Activated naive CD4-positive, alpha-beta T cell treated with anti-CD3 and anti-CD28 coated beads for 36 hours (primary cell): ENCODE data around the gene TMEM19. TPM values are rescaled to one million over a fixed set of nuclear protein-coding genes. Genes with fewer than 3 reads are reported as not detected.
"Not testable (repeated sequence)": the region's sequence is repeated elsewhere in the genome, so short reads cannot be mapped to it uniquely, and the experiment has no call there.

Source experiments
- CTCF ChIA-PET: fragments of 350-600 bp; sonication (Branson Sonifier 250); formaldehyde crosslinking; loops from one replicate; lab custom pipeline; 2021; ENCODE audit warnings: antibody characterized with exemption; lab: Charles Lee
- DNase-seq: peaks from one replicate; pipeline ENCODE4 v3.0.0-alpha.2; 2020
- H3K27ac Mint-ChIP-seq: one replicate; pipeline ENCODE4 v1.8.0; 2021; ENCODE audit warnings: mild to moderate bottlenecking, mixed read lengths
- H3K27me3 Mint-ChIP-seq: one replicate; pipeline ENCODE4 v1.8.0; 2021; ENCODE audit warnings: low read depth, mixed read lengths
- H3K36me3 Mint-ChIP-seq: one replicate; pipeline ENCODE4 v1.8.0; 2021; ENCODE audit warnings: low read depth, mixed read lengths
- H3K4me1 Mint-ChIP-seq: one replicate; pipeline ENCODE4 v1.8.0; 2021; ENCODE audit warnings: low read depth, mixed read lengths
- H3K4me3 Mint-ChIP-seq: one replicate; pipeline ENCODE4 v1.8.0; 2021; ENCODE audit warnings: mild to moderate bottlenecking, moderate library complexity, mixed read lengths
- H3K9me3 Mint-ChIP-seq: one replicate; pipeline ENCODE4 v1.8.0; 2021; ENCODE audit warnings: mixed read lengths
- intact Hi-C: fragments of 100-400 bp; cut with micrococcal nuclease; formaldehyde crosslinking; loops from one replicate; pipeline ENCODE4 v1.15.1; 2023
- total RNA-seq, 2 experiments: library from RNA; stranded (reverse); gene quantifications; one replicate each; pipeline ENCODE4 v1.2.3, GENCODE V29; 2021

The TMEM19 gene
- total RNA-seq, 2 experiments from 2014 or later, result 10.9 to 11.1 TPM

DNA sequence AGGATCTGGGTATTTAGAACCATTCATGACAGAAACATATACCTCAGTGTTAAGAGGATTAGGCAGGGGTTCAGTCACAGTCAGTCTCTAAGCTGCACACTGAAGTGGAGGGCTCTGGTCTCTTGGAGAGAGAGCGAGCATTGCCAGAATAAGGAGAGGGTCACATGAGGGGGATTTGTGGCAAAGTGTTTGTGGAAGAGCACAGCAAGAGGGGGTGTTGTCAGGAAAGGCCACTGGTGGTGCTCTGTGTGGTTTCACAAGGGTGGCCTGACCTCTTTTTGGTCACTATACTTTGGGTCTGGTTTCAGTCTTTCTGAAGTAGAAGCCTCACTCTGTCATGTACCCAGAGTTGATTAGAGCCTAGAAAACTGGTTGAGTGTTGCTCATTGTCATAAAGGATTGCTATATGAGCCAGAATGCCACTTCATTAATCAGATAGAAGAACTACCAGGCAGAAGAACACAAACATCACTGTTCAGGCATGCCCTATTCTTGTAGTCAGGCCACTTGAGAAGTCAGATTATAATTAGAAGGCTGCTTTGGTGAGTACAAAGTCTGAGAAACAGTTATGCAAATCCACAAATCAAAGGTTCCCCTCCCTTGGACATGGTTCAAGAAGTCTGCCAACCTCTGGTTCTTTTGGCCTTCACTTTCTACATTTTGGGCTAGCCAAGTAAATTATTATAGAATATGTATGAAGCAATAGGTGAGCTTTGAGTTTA lies 8.4 kb downstream of the TMEM19 start:
- no peak for DNase-seq
- Mint-ChIP-seq H3K27ac (no peak overlapping the region), H3K36me3 (peaks cover 8% of the 10 kb centered on the region), H3K27me3 (no peaks in the 10 kb centered on the region), H3K9me3 (no peaks in the 10 kb centered on the region), H3K4me3 (no peak overlapping the region), H3K4me1 (peaks cover 10% of the 10 kb centered on the region)
- CTCF ChIA-PET, result no interaction called here
- intact Hi-C loops, result no loop called here

DNA sequence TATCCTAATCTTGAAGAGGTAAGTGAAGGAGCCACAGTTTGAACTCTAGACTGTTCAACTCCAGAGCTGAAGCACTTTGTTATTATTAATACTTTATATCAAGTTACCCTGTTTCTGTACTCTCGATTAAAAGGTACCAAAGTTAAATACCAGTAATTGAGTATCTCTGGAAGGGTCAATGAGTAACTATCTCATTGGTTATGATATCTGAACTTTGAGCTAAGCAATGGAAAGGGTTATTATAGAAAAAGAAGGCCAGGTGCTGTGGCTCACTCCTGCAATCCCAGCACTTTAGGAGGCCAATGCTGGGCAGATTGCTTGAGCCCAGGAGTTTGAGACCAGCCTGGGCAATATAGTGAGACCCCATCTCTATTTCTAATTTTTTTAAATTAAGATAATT lies 9.9 kb downstream of the TMEM19 start:
- Mint-ChIP-seq H3K27ac (no peak overlapping the region), H3K36me3 (peaks cover 14% of the 10 kb centered on the region), H3K4me3 (no peak overlapping the region), H3K27me3 (no peaks in the 10 kb centered on the region), H3K9me3 (no peaks in the 10 kb centered on the region), H3K4me1 (peaks cover 10% of the 10 kb centered on the region)
- CTCF ChIA-PET, result no interaction called here
- no peak for DNase-seq
- intact Hi-C loops, result no loop called here

DNA sequence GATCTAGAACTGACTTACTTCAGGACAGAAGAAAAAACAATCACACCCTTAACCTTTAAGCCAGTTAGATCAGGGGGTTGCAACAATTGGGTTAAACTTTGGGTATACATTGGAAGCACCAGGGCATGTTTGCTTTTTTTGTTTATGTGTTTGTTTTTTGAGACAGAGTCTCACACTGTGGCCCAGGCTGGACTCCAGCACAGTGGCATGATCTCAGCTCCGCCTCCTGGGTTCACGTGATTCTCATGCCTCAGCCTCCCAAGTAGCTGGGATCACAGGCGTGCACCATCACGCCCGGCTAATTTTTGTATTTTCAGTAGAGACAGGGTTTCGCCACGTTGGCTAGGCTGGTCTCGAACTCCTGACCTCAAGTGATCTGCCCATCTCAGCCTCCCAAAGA lies 16.3 kb downstream of the TMEM19 start:
- intact Hi-C loops, H3K27ac Mint-ChIP-seq, H3K4me1 Mint-ChIP-seq, H3K9me3 Mint-ChIP-seq, H3K4me3 Mint-ChIP-seq, DNase-seq, H3K27me3 Mint-ChIP-seq: not testable (repeated sequence)
- H3K36me3 Mint-ChIP-seq, result peaks cover 11% of the 10 kb centered on the region
- CTCF ChIA-PET, result interaction anchor here (2.1 kb wide), 1 partner anchor 45 kb away, joined by 8 read pairs; no protein-coding TSS in a partner anchor

DNA sequence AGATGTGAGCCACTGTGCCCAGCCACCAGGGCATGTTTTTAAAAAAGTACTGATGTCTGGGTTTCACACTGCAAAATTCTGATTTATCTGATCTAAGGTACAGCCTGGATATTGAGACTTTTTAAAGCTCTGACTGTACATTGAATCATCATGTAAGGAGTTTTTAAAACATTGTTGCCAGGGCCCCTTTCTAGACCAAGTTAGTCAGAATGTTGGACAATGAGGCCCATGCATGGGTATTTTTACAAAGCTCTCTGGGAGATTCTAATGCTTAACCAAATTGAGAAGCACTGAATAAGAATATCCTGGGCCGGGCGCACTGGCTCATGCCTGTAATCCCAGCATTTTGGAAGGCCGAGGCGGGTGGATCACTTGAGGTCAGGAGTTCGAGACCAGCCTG lies 16.7 kb downstream of the TMEM19 start:
- CTCF ChIA-PET, result interaction anchor here (2.1 kb wide), 1 partner anchor 45 kb away, joined by 8 read pairs; no protein-coding TSS in a partner anchor
- Mint-ChIP-seq H3K9me3 (no peaks in the 10 kb centered on the region), H3K4me1 (no peaks in the 10 kb centered on the region), H3K27ac (no peak overlapping the region), H3K4me3 (no peak overlapping the region), H3K36me3 (peaks cover 11% of the 10 kb centered on the region), H3K27me3 (no peaks in the 10 kb centered on the region)
- no peak for DNase-seq
- intact Hi-C loops, result no loop called here

DNA sequence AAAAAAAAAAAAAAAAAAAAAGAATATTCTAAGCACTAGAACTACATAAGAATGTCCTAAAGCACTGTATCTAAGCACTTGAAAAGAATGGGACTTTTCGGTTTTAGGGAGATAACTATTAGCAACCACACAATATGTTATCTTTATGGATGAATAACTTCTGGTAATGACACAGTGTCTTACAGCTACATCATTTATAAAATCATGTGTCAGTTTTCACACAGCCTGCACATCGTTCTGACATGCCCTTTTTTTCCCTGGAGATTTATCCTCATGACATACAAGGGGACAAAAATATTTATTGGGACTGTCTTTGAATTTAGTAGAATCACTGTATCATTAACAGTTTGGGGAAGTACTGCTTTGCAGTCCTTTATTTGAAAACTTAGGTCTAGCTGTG lies 17.3 kb downstream of the TMEM19 start:
- H3K27me3 Mint-ChIP-seq, result no peaks in the 10 kb centered on the region
- CTCF ChIA-PET, result interaction anchor here (2.1 kb wide), 1 partner anchor 44 kb away, joined by 8 read pairs; no protein-coding TSS in a partner anchor
- peaks cover 5% of the 10 kb centered on the region for H3K4me1 Mint-ChIP-seq
- no peak overlapping the region for H3K4me3 Mint-ChIP-seq
- H3K9me3 Mint-ChIP-seq, result no peaks in the 10 kb centered on the region
- no peak for DNase-seq
- no peak overlapping the region for H3K27ac Mint-ChIP-seq
- H3K36me3 Mint-ChIP-seq, result peaks cover 10% of the 10 kb centered on the region
- intact Hi-C loops, result no loop called here

DNA sequence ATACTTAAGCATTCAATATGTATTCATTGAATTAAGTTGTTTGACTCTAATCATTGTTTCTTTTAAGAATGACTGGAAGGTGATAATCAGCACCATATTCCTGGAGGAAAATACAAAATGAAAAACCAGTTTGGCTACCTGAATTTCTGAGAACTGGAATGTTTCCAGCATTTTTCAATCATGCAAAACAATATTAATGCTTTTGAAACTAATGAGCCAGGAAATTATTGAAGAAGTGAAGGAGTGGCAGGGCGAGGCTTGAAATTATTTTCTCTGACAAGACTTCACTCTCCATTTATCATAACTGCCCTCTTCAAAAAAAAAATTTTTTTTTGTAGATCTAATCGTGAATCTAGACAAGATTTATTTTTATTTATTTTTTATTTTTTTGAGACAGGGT lies 19.0 kb downstream of the TMEM19 start:
- intact Hi-C loops, result no loop called here
- no peak overlapping the region for H3K4me3 Mint-ChIP-seq
- no peak overlapping the region for H3K27ac Mint-ChIP-seq
- H3K4me1 Mint-ChIP-seq, result peaks cover 5% of the 10 kb centered on the region
- CTCF ChIA-PET, result no interaction called here
- no peaks in the 10 kb centered on the region for H3K9me3 Mint-ChIP-seq
- H3K36me3 Mint-ChIP-seq, result peaks cover 6% of the 10 kb centered on the region
- no peak for DNase-seq
- no peaks in the 10 kb centered on the region for H3K27me3 Mint-ChIP-seq

DNA sequence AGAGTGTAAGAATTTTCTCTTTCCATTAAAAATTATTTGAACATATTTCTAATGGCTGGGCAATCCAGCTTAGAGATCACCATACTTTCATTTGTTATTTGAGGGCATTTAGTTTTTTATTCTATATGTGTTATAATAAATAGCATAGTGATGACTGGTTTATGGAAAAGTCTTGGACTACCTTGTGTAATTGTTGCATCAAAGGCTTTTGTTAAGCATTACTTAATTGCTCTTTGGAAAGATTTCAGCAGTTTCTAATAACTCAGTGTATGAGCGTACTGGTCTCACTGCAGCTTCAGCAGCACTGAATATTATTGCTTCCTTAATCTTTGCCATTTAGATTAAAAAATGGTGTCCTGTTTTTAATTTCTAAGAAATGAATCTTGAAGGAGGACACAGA lies 22.8 kb downstream of the TMEM19 start:
- H3K9me3 Mint-ChIP-seq, result peaks cover 17% of the 10 kb centered on the region
- no peak for DNase-seq
- intact Hi-C loops, result no loop called here
- peaks cover 5% of the 10 kb centered on the region for H3K4me1 Mint-ChIP-seq
- H3K27ac Mint-ChIP-seq, result no peak overlapping the region
- H3K27me3 Mint-ChIP-seq, result peaks cover 2% of the 10 kb centered on the region
- H3K4me3 Mint-ChIP-seq, result no peak overlapping the region
- peaks cover 4% of the 10 kb centered on the region for H3K36me3 Mint-ChIP-seq
- CTCF ChIA-PET, result interaction anchor here (0.6 to 1.0 kb wide), 4 partner anchors 11 to 157 kb away, joined by 3 to 4 read pairs (median 3); no protein-coding TSS in a partner anchor

DNA sequence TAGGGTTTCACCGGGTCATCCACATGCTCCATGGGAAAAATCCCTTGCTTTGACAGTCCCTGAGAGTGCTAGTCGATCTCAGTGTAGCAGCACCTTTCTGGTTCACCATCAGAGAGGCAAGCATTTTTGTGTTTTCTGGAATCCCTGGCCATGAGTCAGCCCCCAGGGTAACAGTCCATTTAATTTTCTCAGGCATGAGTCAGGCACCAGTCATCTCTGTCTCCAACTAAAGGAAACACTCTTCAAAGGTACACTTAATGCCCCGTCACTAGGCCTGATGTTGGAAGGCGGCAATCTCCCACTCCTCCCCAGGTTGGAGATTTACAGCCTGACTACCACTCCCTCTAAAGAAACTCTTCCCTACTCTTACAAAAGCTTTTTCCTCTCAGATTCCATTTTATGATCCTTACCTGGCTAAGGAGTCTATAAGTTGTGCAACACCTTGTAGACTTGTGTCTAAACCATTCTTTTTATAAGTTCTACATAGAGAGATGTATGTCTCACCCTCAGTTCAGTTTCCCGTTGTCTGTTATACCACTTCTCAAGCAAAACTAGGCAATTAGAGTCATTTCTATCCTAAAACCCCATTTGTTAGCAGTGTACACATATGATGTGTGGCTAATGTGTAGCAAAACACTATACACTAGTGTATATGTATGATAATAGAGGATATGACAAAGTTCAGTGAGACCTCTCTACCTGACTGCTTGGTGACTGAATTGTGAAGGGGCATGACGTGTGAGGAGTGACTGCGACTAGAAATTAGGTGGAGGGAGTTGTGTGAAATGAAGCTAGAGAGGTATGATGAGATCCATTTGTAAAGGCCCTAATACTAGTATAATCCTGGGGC lies 24.6 kb downstream of the TMEM19 start:
- peaks cover 5% of the 10 kb centered on the region for H3K4me1 Mint-ChIP-seq
- H3K36me3 Mint-ChIP-seq, result peaks cover 4% of the 10 kb centered on the region
- peak; percentile 13 for DNase-seq
- H3K27ac Mint-ChIP-seq, result no peak overlapping the region
- intact Hi-C loops, result no loop called here
- H3K27me3 Mint-ChIP-seq, result peaks cover 2% of the 10 kb centered on the region
- no peak overlapping the region for H3K4me3 Mint-ChIP-seq
- peaks cover 29% of the 10 kb centered on the region for H3K9me3 Mint-ChIP-seq
- CTCF ChIA-PET, result no interaction called here

DNA sequence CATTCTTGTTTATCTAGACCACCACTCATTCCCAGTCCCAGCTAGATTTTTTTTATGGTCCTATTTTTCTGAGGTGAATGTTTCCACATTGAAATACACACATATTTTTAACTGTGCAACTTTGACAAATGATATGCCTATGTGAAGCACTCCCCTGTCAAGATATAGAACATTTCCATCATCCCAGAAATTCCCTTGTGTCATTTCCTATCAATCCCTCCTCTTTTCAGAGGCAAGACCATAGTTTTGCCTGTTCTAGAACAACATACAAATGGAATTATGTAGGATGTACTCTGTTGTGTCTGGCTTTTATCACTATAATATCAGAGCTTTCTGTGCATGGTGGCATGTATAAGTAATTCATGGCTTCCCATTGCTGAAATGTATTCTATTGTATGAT lies 32.7 kb downstream of the TMEM19 start:
- intact Hi-C loops, result no loop called here
- DNase-seq, result no peak
- Mint-ChIP-seq H3K4me1 (no peaks in the 10 kb centered on the region), H3K27me3 (no peaks in the 10 kb centered on the region), H3K27ac (no peak overlapping the region), H3K9me3 (peaks cover 17% of the 10 kb centered on the region), H3K36me3 (no peaks in the 10 kb centered on the region), H3K4me3 (no peak overlapping the region)
- CTCF ChIA-PET, result no interaction called here

DNA sequence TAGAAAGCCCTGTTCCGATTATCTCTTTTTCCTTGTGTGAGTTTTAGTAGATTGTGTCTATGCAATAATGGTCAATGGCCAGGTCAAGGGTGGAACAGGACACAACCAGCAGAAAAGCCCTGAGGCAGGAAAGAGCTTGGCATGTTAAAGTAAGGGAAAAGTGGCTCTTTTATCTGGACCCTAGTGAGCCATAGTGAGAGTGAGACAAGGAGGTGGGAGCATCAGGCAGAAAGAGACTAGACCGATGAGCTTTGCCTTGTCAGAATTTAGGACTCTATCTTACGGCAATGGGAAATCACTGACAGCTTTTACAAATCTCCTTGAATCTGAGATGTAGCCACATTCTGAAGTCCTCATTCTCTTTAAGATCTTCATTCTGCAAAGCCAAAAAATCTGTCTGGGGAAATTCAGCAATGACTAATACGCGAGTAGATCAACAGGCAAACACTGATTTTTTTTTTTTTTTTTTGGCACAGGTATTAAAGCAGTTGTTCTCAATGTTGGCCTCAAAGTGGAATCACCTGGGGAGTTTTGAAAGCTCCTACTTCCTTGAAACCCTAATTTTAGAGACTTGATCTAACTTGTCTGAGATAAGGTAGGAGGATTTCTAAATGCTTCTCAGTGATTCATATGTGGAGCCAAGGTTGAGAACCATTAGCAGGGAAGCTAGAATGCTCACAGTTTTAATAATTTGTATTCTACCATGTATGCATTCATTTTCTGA lies 33.9 kb downstream of the TMEM19 start:
- H3K4me3 Mint-ChIP-seq, result no peak overlapping the region
- no peaks in the 10 kb centered on the region for H3K27me3 Mint-ChIP-seq
- intact Hi-C loops, result no loop called here
- peaks cover 9% of the 10 kb centered on the region for H3K9me3 Mint-ChIP-seq
- H3K36me3 Mint-ChIP-seq, result no peaks in the 10 kb centered on the region
- no peak overlapping the region for H3K27ac Mint-ChIP-seq
- no peaks in the 10 kb centered on the region for H3K4me1 Mint-ChIP-seq
- DNase-seq, result no peak
- CTCF ChIA-PET, result interaction anchor here (0.6 kb wide), 1 partner anchor 16 kb away, joined by 3 read pairs; no protein-coding TSS in a partner anchor

DNA sequence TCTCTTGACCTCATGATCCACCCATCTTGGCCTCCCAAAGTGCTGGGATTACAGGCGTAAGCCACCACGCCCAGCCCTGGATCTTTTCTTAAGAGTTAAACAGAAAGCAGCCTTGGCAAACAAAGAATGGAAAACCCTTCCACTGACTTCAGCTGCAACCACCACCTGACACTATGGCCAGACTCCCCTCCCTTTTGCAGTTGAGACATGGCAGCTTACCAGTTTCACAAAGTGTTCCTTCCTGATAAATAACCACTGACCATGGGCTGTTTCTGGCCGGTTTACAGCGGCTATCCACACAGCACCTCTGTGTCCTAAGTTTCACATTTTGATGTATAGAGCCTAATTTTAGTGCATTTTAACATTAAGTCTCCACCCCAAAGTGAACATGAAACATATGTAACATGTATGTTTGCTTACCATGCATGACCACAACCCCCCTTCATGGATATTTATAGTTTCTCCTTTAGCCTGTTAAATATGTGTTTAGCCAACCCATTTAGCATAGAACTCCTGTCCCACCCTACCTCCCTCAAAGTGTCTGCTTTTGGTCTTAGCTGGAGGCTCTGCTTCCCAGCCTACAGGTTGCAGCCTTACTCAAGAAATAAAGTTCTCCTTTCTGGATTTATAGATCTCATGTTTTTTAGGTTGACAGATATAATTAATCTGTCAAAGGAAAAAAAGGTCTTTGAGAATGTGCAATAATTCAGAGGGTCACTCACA lies 36.1 kb downstream of the TMEM19 start:
- H3K4me3 Mint-ChIP-seq, result no peak overlapping the region
- H3K27me3 Mint-ChIP-seq, result peaks cover 2% of the 10 kb centered on the region
- H3K36me3 Mint-ChIP-seq, result no peaks in the 10 kb centered on the region
- no peaks in the 10 kb centered on the region for H3K9me3 Mint-ChIP-seq
- CTCF ChIA-PET, result no interaction called here
- no peak for DNase-seq
- intact Hi-C loops, result no loop called here
- no peaks in the 10 kb centered on the region for H3K4me1 Mint-ChIP-seq
- H3K27ac Mint-ChIP-seq, result no peak overlapping the region

DNA sequence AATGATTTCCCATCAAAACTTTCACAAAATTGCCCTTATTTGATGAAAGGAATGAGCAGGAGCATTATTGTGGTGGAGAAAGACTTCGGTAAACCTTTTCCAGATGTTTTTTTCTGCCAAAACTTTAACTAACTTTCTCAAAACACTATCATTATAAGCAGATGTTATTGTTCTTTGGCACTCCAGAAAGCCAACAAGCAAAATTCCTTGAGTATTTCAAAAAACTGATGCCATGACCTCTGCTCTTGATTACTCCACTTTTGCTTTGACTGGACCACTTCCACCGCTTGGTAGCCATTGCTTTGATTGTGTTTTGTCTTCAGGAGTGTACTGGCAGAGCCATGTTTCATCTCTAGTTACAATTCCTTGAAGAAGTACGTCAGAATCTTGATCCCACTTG lies 39.1 kb downstream of the TMEM19 start:
- DNase-seq, result no peak
- peaks cover 2% of the 10 kb centered on the region for H3K27me3 Mint-ChIP-seq
- CTCF ChIA-PET, result no interaction called here
- H3K4me3 Mint-ChIP-seq, result no peak overlapping the region
- no peaks in the 10 kb centered on the region for H3K9me3 Mint-ChIP-seq
- H3K4me1 Mint-ChIP-seq, result no peaks in the 10 kb centered on the region
- no peaks in the 10 kb centered on the region for H3K36me3 Mint-ChIP-seq
- H3K27ac Mint-ChIP-seq, result no peak overlapping the region
- intact Hi-C loops, result no loop called here
